ENCODE data around the gene CHST7.
A peak's percentile ranks its signal among the peaks of the same experiment; 100 is the strongest.

Gene CHST7

DNA sequence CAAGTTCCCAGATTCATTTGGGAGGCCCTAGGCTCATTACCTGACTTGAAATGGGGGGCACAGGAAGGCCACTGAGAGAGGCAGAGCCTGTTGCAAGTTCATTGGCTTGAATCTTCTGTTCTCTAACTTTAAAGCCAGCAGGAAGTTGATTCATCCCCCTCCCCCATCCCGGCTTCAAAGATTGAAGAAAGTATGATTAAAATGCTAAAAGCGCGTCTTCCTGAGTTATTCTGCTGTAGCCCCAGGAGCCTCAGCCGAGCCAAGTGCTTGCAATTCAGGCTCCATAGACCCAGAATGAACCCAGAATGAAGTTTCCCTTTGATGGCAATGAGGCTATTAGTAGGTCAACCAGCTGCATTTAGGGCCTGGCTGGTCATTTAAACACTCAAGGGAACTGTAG, 14.7 kb downstream of the CHST7 start:
- no peak overlapping the region for H3K4me3 ChIP-seq (ENCODE audit: low read depth, low read length)
- in situ Hi-C loops (cut with HindIII; ENCODE audit: low sequenced_read_pairs) = no loop called here
- TF ChIP-seq, protein P1, sequence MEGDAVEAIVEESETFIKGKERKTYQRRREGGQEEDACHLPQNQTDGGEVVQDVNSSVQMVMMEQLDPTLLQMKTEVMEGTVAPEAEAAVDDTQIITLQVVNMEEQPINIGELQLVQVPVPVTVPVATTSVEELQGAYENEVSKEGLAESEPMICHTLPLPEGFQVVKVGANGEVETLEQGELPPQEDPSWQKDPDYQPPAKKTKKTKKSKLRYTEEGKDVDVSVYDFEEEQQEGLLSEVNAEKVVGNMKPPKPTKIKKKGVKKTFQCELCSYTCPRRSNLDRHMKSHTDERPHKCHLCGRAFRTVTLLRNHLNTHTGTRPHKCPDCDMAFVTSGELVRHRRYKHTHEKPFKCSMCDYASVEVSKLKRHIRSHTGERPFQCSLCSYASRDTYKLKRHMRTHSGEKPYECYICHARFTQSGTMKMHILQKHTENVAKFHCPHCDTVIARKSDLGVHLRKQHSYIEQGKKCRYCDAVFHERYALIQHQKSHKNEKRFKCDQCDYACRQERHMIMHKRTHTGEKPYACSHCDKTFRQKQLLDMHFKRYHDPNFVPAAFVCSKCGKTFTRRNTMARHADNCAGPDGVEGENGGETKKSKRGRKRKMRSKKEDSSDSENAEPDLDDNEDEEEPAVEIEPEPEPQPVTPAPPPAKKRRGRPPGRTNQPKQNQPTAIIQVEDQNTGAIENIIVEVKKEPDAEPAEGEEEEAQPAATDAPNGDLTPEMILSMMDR (IDR thresholded peaks at IDR 0.05; ENCODE audit: low read depth, low read length, missing control alignments) = no peak
- peak; percentile 53 for DNase-seq (ENCODE audit: low read depth)

DNA sequence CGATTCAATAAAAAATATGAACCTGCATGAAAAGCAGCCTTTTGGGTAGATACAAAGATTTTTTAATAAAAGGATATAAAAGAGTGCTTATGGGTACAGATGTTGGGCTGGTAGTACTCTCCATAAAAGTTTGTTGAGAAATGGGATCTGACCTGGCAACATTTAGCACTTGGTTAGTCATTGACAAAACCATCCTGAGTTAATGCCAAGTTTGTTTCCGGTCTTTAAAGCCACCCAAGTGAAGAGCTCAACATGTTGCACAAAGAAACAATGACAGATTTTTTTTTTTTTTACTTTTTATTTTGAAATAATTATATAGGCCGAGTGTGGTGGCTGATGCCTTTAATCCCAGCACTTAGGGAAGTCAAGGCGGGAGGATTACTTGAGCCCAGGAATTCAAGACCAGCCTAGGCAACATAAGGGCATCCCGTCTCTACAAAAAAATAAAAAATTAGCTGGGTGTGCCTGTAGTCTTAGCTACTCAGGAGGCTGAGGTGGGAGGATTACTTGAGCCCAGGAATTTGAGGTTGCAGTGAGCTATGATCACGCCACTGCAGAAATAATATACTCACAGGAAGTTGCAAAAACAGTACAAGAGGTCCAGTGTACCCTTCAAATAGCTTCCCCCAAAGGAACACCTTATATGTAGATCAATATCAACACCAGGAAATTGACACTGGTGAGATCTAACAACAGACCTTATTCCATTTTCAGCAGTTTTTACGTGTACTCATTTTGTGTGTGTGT, 16.6 kb downstream of the CHST7 start:
- TF ChIP-seq, protein P1 (IDR thresholded peaks at IDR 0.05; ENCODE audit: low read depth, low read length, missing control alignments) = no peak
- DNase-seq (ENCODE audit: low read depth) = no peak
- H3K4me3 ChIP-seq (ENCODE audit: low read depth, low read length) = no peak overlapping the region
- in situ Hi-C loops (cut with HindIII; ENCODE audit: low sequenced_read_pairs) = no loop called here

DNA sequence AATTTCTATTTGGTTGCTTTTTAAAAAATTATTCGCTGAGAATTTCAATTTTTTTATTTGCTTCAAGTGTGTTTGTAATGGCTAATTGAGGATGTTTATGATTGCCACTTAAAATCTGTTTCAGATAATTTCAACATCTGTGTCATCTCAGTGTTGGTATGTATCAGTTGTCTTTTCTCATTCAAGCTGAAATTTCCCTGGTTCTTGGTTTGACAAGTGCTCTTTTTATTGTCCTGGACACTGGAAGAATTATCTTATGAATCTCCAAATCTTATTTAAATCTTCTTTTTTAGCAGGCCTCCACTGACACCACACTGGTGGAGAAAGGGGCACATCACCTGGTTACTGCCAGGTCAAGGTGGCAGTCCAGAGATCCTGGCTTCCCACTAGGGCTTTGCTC, 21.5 kb downstream of the CHST7 start:
- in situ Hi-C loops (cut with HindIII; ENCODE audit: low sequenced_read_pairs) = no loop called here
- DNase-seq (ENCODE audit: low read depth) = no peak
- TF ChIP-seq, protein P1 (IDR thresholded peaks at IDR 0.05; ENCODE audit: low read depth, low read length, missing control alignments) = no peak
- H3K4me3 ChIP-seq (ENCODE audit: low read depth, low read length) = no peak overlapping the region

DNA sequence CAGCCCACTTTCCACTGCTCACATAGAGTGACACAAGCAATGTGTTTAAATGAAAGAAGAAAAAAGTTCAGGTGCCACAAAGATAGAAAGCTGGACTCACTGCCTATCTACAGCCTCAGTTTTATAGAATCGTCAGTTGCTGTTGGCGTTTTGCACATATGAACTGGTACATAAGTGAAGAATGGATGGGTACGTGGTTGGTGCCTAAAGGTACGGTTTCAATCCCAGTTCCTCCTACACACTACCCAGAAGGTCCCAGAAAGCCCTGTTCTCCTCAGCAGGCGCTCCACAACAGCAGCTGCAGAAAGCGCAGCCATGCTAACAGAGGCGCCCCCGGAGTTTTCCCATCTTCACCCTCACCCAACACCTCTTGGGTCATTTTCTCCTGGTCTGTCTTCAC, 23.6 kb downstream of the CHST7 start:
- TF ChIP-seq, protein P1 (IDR thresholded peaks at IDR 0.05; ENCODE audit: low read depth, low read length, missing control alignments) = no peak
- H3K4me3 ChIP-seq (ENCODE audit: low read depth, low read length) = no peak overlapping the region
- in situ Hi-C loops (cut with HindIII; ENCODE audit: low sequenced_read_pairs) = no loop called here
- DNase-seq (ENCODE audit: low read depth) = no peak

DNA sequence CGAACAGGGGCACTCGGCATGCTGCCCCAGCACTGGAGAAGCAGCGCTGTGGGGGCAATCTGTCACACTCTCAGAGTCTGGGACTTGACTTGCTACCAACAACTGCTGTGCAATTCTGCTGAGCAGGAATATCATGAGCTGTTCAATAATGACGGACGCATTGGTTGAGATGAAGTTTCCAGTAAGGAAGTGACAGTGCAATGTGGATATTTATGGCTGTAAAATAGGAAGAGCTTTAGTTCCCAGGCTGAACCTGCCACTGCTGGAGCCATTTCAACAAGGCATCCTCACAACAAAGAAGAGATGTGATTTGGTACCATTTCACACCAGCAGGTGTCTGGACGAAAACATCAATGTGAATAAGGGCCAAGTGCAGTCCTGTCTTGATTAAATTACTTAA, 24.2 kb downstream of the CHST7 start:
- TF ChIP-seq, protein P1 (IDR thresholded peaks at IDR 0.05; ENCODE audit: low read depth, low read length, missing control alignments) = no peak
- no peak overlapping the region for H3K4me3 ChIP-seq (ENCODE audit: low read depth, low read length)
- in situ Hi-C loops (cut with HindIII; ENCODE audit: low sequenced_read_pairs) = no loop called here
- no peak for DNase-seq (ENCODE audit: low read depth)

DNA sequence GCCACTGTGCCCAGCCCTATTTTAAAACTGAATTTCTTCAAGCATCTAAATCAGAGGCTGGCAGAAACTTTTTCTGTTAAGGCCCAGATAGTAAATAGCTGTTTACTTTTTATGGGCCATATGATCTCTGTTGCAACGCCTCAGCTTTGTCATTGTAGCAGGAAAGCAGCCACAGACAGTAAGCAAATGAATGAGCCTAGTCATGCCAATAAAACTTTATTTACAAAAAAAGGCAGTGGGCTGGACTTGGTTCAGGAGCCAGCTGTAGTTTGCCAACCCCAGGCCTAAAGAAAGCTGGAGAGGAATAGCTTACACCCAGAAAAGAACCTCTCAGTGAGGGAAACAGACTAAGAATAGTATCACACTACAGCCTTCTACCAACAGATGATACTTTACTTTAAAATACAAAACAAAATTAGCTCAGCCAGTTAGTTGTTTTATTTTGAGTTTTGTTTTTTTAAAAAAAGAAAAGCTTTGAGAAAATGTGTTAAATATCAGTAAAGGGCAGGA, 25.5 kb downstream of the CHST7 start:
- no peak overlapping the region for H3K4me3 ChIP-seq (ENCODE audit: low read depth, low read length)
- in situ Hi-C loops (cut with HindIII; ENCODE audit: low sequenced_read_pairs) = no loop called here
- TF ChIP-seq, protein P1 (IDR thresholded peaks at IDR 0.05; ENCODE audit: low read depth, low read length, missing control alignments) = no peak
- DNase-seq (ENCODE audit: low read depth) = no peak

Measured in astrocyte of the cerebellum (primary cell).